Epithelial cell of prostate (primary cell): ENCODE results near the gene ULK2.
A peak's percentile ranks its signal among the peaks of the same experiment; 100 is the strongest.
"Not testable (repeated sequence)": the region's sequence is repeated elsewhere in the genome, so short reads cannot be mapped to it uniquely, and the experiment has no call there.

Source experiments
- DNase-seq: peaks from one replicate; pipeline ENCODE4 v3.0.0-alpha.2; 2011; ENCODE audit warnings: low read depth, low spot score
- H3K27ac ChIP-seq: fragments of 450-650 bp; 2 replicates; pipeline ENCODE4 v1.5.1; 2017; ENCODE audit warnings: mild to moderate bottlenecking

ULK2 gene

GRCh38 chr17:19769946-19770652 is 97.6 kb downstream of the ULK2 start:
- DNase-seq, result no peak
- H3K27ac ChIP-seq, result no peak overlapping the region

GRCh38 chr17:19768046-19768782 is 99.5 kb downstream of the ULK2 start:
- no peak overlapping the region for H3K27ac ChIP-seq
- no peak for DNase-seq

- H3K27ac ChIP-seq, result no peak overlapping the region
Measured at GRCh38 chr17:19766421-19767270, 101.1 kb downstream of the ULK2 start.

DNA sequence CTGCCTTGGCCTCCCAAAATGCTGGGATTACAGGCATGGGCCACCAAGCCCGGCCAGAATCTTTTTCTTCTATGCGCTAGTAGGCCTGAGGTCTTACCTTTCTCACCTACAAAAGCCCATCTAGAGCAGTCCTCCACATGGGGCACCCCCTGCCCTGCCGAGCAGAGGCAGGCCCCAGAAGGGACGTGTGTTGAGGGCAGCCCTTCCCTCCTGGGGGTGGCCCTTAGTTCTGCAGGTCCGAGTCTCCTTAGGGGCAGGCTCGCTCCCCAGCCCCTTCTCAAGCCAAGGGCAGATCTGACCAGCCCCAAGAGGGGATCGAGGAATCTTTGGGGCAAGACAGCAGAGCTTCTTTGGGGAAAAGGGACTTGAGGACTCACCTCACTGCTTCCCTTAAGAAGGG is 101.7 kb downstream of the ULK2 start:
- DNase-seq, result no peak
- no peak overlapping the region for H3K27ac ChIP-seq

More at GRCh38 chr17:19766421-19767270, 101.1 kb downstream of the ULK2 start:
- no peak for DNase-seq

GRCh38 chr17:19763991-19764390 is 103.7 kb downstream of the ULK2 start:
- not testable (repeated sequence) for H3K27ac ChIP-seq, DNase-seq

- H3K27ac ChIP-seq, result no peak overlapping the region
- DNase-seq, result no peak
Measured at GRCh38 chr17:19763416-19763815, 104.3 kb downstream of the ULK2 start.

DNA sequence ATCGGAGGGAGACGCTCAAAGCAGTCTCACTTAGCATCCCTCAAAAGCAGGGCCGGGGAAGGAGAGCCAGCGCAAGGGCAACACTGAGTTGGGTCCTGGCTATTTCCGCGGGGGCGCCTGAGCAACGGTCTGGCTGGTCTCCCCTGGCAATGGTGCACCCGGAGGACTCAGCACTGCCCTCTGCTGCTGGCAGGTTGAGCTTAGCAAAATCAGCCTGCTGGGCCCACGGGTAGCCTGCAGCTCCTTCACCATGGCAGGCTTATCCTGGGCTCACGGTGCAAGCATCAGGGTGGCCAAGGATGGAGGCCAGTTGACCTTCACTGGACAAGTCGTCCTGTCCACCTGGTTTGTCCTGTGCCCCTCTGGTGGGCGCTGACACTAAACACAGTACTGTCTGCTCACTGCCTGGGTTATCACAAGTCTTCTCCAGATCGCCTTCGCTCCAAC is 105.2 kb downstream of the ULK2 start:
- DNase-seq, result no peak
- H3K27ac ChIP-seq, result no peak overlapping the region

DNA sequence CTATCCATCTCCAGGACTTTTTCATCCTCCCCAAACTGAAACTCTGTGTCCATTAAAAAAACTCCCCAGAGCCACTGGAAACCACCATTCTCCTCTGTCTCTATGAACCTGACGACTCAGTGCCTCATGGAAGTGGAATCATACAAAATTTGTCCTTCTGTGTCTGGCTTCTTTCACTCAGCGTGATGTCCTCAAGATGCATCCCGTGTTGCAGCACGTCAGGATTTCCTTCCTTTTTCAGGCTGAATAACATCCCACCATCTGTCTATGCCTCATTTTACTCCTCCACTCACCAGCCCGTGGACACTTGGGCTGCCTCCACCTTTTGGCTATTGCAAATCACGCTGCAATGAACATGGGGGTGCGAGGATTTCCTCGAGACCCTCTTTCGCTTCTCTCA is 107.0 kb downstream of the ULK2 start:
- no peak for DNase-seq

GRCh38 chr17:19759568-19760549 is 107.9 kb downstream of the ULK2 start:
- no peak overlapping the region for H3K27ac ChIP-seq
- DNase-seq, result no peak

More for the DNA sequence above, 107.0 kb downstream of the ULK2 start:
- no peak overlapping the region for H3K27ac ChIP-seq

- DNase-seq, result no peak
Measured at GRCh38 chr17:19757536-19758180, 110.1 kb downstream of the ULK2 start.

GRCh38 chr17:19756546-19756945 is 111.2 kb downstream of the ULK2 start:
- no peak for DNase-seq
- H3K27ac ChIP-seq, result no peak overlapping the region

More at GRCh38 chr17:19757536-19758180, 110.1 kb downstream of the ULK2 start:
- H3K27ac ChIP-seq, result no peak overlapping the region

DNA sequence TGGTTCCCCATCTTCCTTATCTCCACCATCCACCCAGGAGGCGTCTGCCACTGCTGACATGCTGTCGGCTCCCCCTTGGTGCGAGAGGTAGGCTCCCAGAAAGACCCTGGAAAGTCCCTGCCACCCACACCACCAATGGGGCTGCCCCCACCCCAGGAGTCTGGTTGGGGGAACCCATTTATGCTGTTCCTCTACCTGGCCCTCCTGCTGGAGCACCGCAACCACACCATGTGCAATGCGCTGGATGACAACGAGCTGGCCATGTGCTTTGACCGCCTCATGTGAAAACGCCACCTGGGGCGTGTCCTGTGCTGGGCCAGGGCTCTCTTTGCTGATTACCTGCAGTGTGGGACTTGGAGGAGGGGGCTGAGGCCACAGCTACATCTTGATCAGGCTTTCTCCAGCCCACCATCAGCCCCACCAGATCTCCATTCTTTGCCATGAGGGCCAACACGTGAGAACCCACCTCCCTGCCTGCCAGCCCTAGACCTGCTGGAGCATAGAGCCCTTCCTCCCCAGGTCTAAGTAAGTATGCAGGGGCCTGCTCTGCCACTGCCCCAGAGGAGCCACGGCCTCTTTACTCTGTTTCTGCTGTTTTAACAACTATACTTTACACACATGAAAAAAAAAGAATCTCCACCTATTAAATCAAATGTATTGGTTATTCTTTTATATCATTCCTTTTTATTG is 111.8 kb downstream of the ULK2 start:
- no peak overlapping the region for H3K27ac ChIP-seq
- no peak for DNase-seq

DNA sequence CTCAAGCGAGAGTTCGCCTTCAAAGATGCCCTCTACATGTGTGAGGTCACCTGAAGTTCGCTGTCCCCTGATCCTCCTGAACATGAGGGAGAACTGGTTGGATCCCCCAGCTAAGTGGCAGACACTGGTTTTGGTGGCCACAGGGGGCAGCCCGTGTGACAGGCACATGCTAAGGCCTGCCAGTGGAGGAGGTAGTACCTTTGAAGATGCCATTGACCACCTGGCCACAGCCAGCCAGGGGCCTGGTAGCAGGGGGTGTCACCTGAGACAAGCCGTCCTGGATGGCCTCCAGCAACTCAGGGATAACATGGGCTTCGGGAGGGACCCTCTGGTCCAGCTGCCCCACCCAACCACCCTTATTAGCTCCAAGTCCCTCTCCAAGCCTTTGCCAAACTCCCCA is 112.3 kb downstream of the ULK2 start:
- H3K27ac ChIP-seq, result no peak overlapping the region
- no peak for DNase-seq

- DNase-seq, result no peak
- H3K27ac ChIP-seq, result peak overlapping the region; percentile 99
Measured at GRCh38 chr17:19753661-19754463, 113.9 kb downstream of the ULK2 start.

- H3K27ac ChIP-seq, result peak overlapping the region; percentile 99
- peak; percentile 81 for DNase-seq
Measured at GRCh38 chr17:19753051-19753509, 114.7 kb downstream of the ULK2 start.

DNA sequence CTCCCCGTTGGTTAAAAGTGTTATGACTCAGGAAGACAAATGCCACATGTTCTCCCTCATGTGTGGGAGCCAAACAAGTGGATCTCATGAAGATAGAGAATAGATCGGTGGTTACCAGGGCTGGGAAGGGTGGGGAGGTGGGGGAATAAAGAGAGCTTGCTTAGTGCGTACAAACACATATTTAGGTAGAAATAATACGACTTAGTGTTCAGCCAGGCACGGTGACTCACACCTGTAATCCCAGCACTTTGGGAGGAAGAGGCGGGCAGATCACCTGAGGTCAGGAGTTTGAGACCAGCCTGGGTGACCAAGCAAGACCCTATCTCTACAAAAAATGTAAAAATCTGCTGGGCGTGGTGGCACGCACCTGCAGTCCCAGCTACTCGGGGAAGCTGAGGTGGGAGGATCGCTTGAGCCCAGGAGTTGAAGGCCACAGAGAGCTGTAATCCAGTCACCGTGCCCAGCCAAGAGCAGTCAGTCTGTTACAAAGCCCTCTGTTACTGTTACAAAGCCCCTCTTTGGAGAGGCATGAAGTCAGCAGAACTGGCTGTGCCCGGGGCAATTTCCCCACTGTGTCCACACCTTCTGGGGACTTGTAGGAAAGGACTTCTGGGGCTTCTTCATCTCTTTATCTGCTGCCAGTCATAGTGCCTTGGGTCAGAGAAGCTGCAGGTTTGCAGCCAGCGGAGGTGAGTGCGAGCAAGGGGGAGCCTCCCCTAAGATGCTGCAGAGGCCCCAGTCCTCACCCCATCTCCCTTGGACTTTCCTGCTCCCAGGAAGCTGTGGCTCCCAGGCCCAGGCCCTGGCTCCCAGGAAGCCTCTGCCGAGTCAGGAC is 115.3 kb downstream of the ULK2 start:
- H3K27ac ChIP-seq, result peak overlapping the region; percentile 99
- no peak for DNase-seq

DNA sequence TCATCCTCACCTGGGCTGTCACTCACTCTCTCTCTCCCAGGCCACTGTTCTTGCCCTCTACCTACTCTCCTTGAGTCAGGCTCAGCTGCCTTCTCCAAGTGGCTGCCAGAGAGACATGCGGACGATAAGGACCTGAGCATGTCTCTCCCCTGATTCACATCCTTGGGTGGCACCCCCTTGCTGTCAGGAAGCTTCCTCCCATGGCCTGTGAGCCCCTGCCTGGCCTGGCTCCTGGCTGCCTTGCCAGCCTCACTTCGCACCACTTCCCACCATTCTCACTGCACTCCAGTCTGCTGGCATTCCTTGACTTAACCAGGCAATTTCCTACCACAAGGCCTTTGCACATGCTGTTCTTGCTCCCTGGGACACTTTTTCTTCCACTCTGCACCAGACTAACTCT is 116.9 kb downstream of the ULK2 start:
- peak; percentile 66 for DNase-seq
- H3K27ac ChIP-seq, result peak overlapping the region; percentile 99
